ENCODE data around the gene GOLGA8A.
"Not testable (repeated sequence)": the region's sequence is repeated elsewhere in the genome, so short reads cannot be mapped to it uniquely, and the experiment has no call there.

The GOLGA8A gene

DNA sequence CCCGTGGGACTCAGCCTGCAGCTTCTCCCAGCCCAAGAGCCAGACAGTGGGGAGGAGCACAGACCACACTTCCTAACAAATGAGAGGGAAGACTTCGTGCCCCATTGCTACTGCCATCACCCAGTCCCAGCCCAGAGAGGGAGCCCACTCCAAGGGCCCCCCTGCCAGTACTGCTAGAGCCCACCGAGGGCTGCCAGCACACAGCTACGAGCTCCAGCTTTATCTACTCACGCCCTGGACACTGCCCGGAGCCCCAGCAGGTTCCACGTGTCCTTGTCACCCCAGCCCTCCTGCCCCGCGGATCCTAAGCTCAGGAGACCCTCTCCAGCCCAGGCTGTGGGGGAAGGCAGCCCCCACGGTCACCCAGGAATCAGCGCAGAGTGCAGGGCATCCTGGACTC, 1.9 kb downstream of the GOLGA8A start:
- DNase-seq (ENCODE audit: insufficient read length, low spot score) (no peak), FAIRE-seq (no peak)
- TF ChIP-seq POLR2A (IDR thresholded peaks at IDR 0.05; ENCODE audit: low read depth, low read length), result no peak

DNA sequence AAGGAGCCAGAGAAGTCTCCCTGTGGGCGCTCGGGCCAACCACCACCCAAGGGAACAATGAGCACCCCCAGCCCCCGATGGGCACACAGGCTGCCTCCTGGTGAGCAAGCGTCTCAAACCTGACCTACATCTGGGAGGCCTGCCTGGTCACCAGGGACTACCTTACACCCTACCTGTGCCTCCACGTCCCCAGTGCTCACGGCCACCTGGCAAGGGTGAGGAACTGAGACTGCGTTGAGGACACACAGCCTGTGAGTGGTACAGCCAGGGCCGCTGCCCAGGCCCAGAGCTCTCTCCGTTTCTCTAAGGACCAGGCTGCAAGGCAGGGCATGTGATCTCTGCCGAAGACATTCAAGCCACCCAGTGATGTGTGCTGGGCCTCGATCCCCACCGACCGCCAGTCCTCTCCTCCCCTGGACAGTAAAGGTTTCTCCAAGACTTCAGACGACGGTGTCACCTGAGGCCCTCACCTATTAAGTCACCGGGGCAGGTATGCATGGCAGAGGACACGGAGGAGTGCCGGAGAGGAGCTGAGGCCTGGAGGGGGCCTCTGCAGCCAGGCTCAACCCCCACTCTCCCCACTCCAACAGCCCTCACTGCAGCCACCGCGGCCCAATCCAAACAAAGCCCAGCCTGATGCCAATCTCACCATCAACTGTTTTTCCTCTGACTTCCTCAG, 2.8 kb downstream of the GOLGA8A start:
- no peak for DNase-seq (ENCODE audit: insufficient read length, low spot score)
- TF ChIP-seq POLR2A (IDR thresholded peaks at IDR 0.05; ENCODE audit: low read depth, low read length), result no peak
- FAIRE-seq, result no peak

DNA sequence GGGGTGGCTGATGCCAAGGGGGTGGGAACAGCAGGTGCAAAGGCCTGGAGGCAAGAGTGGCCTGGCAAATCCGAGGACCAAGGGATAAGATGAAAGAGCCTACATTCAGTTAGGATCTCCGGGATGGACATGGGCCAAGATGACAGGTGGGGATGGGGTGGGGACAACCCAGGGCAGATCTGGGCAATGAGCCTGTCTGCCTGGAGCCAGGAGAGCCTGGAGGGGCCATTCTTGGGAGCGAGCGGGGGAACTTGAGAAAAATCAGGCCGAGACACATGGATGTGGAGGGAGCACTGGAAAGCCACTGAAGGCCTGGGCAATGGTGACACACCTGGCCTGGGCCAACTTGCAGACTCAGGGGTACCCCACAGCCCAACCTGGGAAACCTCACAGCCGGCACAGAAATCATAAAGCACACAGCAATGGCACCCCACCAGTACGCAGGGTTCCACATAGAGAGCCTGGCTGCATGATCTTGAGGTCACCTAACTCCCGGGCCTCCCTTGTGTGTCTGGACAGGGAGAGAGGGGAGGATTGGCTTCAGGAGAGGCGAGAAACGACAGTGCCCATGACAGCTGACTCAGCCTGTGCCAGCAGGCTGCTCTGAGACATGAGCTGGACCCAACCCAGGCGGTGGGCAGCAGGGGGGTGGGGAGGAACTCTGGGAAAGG, 3.5 kb downstream of the GOLGA8A start:
- DNase-seq (ENCODE audit: insufficient read length, low spot score); FAIRE-seq: not testable (repeated sequence)

DNA sequence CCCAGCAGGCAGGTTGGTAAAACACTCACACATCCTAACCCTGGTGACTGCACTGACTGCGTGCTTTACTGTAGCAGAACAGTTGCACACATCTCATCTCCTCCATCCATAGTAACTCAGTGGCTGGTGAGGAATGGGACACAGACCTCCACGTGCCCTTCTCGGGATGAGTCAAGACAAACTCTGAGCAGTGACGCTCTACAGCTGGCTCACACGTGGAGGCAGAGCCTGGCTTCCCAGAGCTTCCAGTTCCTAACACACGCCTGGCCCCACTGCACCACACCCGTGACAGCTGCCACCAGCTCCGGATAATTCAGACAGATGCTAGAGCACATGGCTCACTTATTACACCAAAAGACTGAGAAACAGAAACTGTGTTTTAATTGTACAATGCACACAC, 7.0 kb downstream of the GOLGA8A start:
- FAIRE-seq; DNase-seq (ENCODE audit: insufficient read length, low spot score): not testable (repeated sequence)

DNA sequence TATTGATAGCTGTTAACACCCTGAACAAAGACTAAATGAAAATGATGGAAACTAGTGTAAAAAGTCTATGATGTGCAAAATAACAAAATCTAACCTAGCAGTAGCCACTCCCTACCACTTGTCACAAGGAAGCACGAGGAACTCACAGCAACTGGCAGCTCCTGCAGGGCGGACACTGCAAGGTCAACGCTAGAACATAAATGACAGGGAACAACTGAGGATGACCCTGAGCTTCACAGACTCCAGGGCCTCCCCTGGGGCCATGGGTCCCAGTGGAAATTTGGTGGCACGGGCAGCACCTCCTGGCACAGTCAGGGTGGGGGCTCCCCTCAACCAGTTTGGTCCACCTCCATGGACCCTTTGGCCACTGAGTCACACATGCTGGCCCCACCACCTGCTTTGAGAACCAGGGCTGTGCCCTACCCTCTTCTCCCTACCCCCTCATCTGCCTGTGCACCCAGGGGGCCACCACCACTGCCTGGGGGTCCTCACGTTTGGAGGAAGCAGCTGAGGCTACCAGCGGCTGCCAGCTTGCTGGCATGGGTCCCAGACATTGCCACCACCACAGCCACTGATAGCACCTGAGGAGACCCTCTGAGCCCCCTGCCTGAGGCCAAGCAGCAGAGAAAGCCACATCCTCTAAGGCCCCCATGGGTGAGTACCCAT, 14.1 kb downstream of the GOLGA8A start:
- FAIRE-seq; DNase-seq (ENCODE audit: insufficient read length, low spot score): not testable (repeated sequence)

DNA sequence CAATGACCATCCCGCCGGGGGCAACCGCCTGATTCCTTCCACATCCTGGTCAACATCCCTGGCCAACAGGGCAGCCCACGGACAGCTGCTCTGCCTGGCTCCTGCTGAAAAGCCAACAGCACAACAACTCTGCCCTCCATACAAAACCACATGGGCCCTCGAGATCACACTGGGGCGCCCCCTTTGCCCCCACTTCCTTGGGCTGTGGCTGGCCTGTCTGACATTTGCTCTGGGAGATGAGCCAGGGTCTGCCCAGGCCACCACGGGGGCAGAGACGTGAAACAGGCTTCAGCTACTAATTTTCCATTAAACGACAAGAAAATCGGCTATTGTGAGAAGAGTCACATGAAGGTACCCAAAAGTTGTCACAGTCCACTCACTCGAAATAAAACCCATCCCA, 16.7 kb downstream of the GOLGA8A start:
- not testable (repeated sequence) for DNase-seq (ENCODE audit: insufficient read length, low spot score); FAIRE-seq

DNA sequence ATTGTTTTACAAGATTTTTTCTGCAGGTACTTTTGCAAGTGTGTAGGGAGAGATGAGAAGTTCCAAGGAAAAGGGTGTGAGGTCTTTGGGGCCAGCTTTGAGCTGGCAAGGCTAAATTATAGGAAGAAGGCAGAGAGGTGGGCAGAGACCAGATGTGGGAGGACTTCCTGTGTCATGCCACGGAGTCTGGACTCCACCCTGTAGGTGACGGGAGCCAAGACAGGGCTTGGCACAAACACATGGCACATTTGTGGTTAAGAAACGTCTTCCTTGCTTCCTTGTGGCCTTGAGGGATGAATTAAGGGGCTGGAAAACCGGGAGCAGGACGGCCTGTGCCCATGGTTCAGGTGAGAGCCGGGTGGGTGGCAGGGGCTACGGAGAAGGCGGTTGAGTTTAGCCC, 19.2 kb downstream of the GOLGA8A start:
- not testable (repeated sequence) for FAIRE-seq; DNase-seq (ENCODE audit: insufficient read length, low spot score)

DNA sequence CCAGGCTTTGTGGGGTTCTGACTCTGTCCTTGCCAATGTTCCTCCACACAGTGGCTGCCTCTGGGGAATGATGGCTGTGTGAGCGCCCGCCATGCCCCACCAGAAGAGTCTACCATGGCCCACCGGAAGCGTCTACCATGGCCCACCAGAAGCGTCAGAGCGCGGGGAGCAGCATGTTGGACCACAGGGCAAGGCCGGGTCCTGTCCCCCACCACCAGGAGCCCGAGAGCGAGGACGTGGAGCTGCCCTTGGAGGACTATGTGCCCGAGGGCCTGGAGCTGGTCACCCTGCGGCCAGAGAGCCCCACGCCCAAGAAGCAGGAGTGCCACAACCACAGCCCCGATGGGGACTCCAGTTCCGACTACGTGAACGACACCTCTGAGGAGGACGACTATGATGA, 28.1 kb downstream of the GOLGA8A start:
- not testable (repeated sequence) for DNase-seq (ENCODE audit: insufficient read length, low spot score); FAIRE-seq

DNA sequence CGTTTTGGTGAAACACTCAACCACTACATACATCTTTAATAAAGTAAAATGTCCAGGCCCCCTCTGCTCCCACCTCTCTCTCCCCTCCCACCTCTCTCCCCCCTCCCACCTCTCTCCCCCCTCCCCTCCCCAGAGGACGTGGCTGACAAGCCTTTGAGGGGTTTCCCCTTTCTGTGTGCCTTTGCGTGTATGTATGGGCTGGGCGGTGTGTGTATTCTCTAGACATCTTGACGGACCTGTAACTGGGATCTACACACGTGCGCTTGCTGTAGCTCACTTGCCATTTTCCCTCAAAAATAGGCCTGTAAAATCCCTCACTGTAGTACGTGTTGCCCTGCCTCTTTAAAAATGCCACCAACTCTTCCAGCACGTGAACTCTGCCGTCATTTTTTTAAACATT, 28.6 kb downstream of the GOLGA8A start:
- not testable (repeated sequence) for DNase-seq (ENCODE audit: insufficient read length, low spot score); FAIRE-seq

DNA sequence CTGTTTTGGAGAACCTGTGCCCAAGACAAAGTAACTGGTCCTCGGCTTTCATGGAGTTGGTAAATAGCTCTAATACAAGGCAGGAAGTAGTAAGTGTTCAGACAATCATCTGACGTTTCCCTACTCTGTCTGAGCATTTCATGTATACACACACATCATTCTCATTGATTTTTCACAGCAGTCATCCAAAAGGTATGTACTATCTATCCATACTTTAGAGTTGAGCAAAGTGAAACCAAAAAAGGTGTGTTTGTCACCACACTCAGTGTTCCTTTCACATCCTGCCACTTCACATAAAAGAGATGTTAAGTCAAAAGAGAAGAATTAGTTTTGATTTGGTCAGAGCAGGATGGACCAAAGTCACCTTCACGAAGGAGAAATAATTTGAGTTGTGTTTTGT, 33.7 kb downstream of the GOLGA8A start:
- FAIRE-seq; DNase-seq (ENCODE audit: insufficient read length, low spot score): not testable (repeated sequence)

DNA sequence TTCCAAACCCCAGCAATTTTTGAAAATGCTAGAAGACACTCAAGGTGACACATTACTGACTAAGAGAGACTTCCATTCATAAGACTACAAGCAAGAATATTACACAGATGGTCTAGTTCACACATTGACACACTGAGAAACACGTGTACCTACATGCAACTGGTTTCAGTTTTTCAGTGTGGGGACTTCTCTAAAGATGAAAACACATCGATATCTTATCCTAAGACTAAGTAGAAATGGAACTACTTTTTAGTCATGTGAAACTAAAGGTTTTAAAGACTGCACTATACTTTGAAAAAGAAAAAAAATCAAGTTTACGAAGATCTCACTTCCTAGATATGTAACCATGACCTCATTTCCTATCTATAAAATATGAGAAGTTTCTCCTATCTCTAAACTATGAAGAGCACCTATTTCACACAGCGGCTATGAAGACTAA, 34.4 kb downstream of the GOLGA8A start:
- peak; percentile 6 for FAIRE-seq
- not testable (repeated sequence) for DNase-seq (ENCODE audit: insufficient read length, low spot score)

DNA sequence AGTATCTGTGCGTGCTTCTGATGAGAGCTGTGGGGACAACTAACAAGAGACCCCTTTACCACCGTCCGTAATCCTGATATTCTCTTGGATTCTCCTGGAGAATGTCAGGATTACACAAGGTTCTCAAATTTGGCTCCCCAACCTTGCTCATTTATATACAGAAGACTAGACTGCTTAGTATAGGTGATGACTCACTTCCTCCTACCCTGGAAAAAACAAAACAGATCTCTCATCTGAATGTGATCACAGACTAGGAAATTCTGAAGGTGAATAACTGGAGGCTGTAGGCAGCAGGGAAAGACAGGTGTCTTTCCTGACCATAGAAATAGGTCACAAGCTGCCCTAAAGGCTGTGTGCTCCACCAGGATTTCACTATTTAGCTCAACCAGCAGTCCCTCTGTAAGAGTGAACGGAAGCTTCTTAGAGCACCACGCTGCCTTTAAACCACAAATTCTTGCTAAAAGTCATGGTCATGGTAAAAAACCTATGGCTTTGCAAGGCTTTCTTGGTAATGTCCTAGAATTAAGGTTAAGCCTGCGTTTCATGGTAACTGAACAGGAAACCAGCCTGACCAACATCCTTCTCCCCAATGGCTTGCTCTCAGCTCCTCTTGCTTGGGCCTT, 39.9 kb downstream of the GOLGA8A start:
- peak; percentile 98 for FAIRE-seq
- DNase-seq (ENCODE audit: insufficient read length, low spot score), result not testable (repeated sequence)

DNA sequence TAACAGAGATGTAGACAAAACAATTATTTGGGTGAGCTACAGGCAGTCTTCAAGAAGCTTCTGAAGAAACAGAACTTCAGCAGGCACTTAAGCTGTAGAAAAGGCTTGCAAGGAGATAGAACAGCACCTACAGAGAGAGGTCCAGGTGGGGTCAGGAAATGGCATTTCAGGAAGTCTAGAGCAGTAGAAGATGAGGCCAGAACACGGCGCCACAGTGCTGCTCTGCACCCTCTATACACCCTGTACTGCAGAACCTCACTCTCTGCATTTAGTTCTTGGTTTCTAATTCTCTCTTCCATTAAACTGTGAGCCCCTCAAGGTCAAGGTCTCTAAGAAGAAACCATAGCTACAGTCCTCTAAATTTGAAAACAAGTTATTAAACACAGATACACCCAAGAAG, 44.6 kb downstream of the GOLGA8A start:
- DNase-seq (ENCODE audit: insufficient read length, low spot score); FAIRE-seq: not testable (repeated sequence)

DNA sequence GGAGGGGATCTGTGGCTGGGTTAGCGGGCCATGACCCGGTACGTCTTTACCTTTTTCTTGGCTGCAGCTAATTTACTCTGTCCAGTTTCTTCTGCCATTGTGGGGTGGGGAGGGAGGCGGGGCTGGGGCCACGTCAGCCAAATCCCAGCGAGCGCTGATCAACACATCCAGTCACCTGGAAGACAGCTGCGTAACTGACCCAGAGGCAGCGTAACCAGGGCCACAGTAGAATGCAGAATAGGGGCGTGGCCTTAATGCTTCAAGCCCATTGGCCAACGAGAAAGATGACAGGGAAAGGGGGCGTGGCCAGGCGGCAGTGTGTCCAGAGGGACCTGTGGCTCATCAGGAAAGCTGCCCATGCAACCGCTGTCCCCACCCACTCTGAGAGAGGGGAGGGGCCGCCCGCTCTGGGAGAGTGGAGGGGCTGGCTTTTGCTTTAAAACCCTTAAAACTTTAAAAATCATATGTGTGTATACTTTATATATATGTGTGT, 48.0 kb downstream of the GOLGA8A start:
- DNase-seq (ENCODE audit: insufficient read length, low spot score); FAIRE-seq: not testable (repeated sequence)

Measured in H54 (cell line).